ENCODE data around the gene GRP. TPM values are rescaled to one million over a fixed set of nuclear protein-coding genes. Genes with fewer than 3 reads are reported as not detected.

Gene GRP
- not detected for polyA plus RNA-seq (2012; ENCODE audit: insufficient read depth, insufficient read length, low read depth)

DNA sequence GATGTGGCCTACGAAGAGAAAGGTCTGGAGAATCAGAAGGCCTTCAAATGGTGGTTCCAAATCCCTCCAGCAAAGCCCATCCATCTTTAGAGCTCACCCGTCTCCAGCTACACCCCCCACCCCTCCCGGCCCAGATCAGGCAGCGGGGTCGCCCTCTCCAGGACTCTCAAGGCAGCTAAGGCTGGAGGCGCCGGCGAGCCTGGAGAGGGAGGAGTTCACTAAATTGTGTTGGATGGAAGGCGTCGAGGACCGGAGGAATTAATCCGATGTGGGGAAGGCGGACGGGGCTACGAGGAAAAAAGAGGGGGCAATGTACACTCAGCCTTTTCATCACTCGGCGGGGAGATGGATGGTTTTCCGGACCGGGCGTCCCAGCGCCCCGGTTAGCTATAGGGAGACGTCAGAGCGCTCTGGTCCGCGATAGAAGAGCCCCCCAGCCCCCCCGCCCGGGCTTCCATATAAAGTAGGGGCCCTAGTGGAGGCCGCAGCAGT lies at the start of gene GRP:
GRP (plus strand) TSS at position 487 of the 492 bp plus-strand sequence. CDS start 108 bp downstream, outside the sequence.
- Histone ChIP-seq H3K27me3 (peaks cover 52% of the 10 kb centered on the region), H3K4me1 (no peaks in the 10 kb centered on the region), H3K9me3 (no peaks in the 10 kb centered on the region), H3K36me3 (no peaks in the 10 kb centered on the region), H3K4me3 (ENCODE audit: low read depth, low read length) (no peak within 1 kb of the TSS)
- TF ChIP-seq, protein P1, sequence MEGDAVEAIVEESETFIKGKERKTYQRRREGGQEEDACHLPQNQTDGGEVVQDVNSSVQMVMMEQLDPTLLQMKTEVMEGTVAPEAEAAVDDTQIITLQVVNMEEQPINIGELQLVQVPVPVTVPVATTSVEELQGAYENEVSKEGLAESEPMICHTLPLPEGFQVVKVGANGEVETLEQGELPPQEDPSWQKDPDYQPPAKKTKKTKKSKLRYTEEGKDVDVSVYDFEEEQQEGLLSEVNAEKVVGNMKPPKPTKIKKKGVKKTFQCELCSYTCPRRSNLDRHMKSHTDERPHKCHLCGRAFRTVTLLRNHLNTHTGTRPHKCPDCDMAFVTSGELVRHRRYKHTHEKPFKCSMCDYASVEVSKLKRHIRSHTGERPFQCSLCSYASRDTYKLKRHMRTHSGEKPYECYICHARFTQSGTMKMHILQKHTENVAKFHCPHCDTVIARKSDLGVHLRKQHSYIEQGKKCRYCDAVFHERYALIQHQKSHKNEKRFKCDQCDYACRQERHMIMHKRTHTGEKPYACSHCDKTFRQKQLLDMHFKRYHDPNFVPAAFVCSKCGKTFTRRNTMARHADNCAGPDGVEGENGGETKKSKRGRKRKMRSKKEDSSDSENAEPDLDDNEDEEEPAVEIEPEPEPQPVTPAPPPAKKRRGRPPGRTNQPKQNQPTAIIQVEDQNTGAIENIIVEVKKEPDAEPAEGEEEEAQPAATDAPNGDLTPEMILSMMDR (IDR thresholded peaks at IDR 0.05; ENCODE audit: low read depth, low read length), result no peak
- no peak for DNase-seq

DNA sequence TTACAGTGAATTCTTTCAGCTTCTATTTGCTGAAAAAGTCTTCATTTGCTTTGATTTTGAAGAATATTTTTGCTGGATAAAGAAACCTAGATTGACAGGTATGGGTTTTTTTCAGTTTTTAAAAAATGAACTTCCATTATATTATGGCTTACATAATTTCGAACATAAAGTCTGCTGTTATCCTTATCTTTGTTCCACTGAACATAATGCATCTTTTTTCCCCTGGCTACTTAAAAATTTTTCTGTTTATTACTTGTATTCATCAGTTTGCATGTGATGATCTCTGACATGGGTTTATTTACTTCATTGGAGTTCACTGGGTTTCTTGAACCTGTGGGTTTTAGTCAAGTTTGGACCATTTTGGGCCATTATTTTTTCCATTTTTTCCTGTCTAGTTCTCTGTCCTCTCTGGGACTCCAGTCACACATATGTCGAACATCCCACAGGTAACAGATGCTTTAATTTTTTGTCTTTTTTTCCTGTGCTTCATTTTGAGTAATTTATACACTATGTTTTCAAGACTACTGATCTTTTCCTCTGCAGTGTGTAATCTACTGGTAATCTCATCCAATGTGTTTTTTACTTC lies 47.2 kb upstream of the GRP start:
- Histone ChIP-seq H3K36me3 (no peaks in the 10 kb centered on the region), H3K4me3 (ENCODE audit: low read depth, low read length) (no peak overlapping the region), H3K9me3 (no peaks in the 10 kb centered on the region), H3K4me1 (no peaks in the 10 kb centered on the region), H3K27me3 (no peaks in the 10 kb centered on the region)
- no peak for DNase-seq
- TF ChIP-seq, protein P1 (IDR thresholded peaks at IDR 0.05; ENCODE audit: low read depth, low read length), result no peak

DNA sequence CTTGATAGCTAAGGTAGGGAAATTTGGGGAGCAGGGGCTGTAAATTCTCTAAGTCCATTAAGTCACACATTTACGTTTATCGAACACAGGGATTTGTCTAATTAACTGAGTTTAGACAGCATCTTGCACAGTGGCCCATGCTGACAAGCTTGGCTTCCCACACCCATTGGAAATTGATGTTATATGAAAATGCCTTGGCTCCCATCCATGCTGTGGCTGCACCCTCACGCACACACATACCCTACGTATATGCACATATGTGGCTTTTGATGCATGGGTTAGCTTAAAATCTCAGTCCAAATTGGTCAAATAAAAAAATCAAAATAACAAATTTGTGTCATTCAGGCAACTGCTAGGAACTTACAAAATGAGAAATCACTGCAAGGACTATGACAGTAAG lies 42.5 kb upstream of the GRP start:
- TF ChIP-seq, protein P1 (IDR thresholded peaks at IDR 0.05; ENCODE audit: low read depth, low read length), result no peak
- no peaks in the 10 kb centered on the region for H3K27me3 ChIP-seq
- no peaks in the 10 kb centered on the region for H3K9me3 ChIP-seq
- no peaks in the 10 kb centered on the region for H3K36me3 ChIP-seq
- no peak overlapping the region for H3K4me3 ChIP-seq (ENCODE audit: low read depth, low read length)
- no peaks in the 10 kb centered on the region for H3K4me1 ChIP-seq
- no peak for DNase-seq

DNA sequence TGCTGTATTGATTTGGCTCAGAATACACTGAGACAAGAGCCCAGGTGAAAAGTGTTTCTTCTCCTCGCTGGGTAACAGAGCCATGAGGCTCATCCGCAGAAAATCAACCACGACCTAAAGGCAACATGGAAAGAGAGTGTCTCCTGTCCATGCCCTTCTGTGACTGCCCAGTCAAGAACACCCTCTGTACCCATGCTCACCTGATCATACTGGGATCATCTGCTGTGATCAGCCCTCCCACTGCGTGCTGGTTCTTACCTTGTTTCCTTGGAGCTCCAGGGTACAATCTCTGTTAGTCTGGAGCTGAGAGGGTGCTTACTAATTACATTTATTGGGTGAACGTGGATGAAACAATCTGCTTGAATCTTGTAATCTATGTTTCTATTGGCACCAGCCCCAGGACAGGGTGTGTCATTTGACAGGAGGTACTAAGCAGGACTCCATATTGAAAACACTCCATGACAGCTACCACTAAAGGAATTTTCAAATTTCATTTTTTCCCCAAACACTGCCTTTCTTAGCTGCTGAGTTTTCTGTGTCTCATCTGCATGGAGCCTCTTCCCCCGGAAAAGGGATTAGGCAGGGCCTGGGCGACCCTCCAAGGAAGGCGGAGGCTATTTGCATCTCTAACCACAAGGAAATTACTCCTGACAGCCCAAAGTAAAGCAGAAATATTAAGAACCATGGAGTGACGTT lies 39.7 kb upstream of the GRP start:
- no peaks in the 10 kb centered on the region for H3K27me3 ChIP-seq
- DNase-seq, result no peak
- H3K4me1 ChIP-seq, result no peaks in the 10 kb centered on the region
- no peak overlapping the region for H3K4me3 ChIP-seq (ENCODE audit: low read depth, low read length)
- TF ChIP-seq, protein P1 (IDR thresholded peaks at IDR 0.05; ENCODE audit: low read depth, low read length), result no peak
- H3K9me3 ChIP-seq, result no peaks in the 10 kb centered on the region
- no peaks in the 10 kb centered on the region for H3K36me3 ChIP-seq

DNA sequence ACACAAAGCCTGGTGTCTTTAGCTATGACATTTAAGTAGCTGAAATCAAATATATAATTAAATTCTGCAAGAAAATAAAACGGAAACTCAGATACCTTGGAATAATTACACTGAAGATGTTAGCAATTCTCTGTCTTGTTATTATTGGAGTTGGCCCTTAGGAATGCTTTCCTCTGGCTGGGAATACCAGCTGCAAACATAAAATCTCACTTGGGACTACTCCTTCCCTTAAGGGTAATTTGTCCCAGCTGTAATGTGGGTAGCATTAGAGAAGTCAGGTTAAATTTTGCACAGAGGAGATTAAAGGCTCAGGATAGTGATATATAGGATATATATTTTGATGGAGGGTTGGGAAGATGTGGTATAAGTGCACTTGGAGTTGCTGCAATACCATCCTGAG lies 37.3 kb upstream of the GRP start:
- no peaks in the 10 kb centered on the region for H3K27me3 ChIP-seq
- TF ChIP-seq, protein P1 (IDR thresholded peaks at IDR 0.05; ENCODE audit: low read depth, low read length), result no peak
- H3K36me3 ChIP-seq, result no peaks in the 10 kb centered on the region
- no peak for DNase-seq
- H3K4me3 ChIP-seq (ENCODE audit: low read depth, low read length), result no peak overlapping the region
- H3K9me3 ChIP-seq, result no peaks in the 10 kb centered on the region
- no peaks in the 10 kb centered on the region for H3K4me1 ChIP-seq

DNA sequence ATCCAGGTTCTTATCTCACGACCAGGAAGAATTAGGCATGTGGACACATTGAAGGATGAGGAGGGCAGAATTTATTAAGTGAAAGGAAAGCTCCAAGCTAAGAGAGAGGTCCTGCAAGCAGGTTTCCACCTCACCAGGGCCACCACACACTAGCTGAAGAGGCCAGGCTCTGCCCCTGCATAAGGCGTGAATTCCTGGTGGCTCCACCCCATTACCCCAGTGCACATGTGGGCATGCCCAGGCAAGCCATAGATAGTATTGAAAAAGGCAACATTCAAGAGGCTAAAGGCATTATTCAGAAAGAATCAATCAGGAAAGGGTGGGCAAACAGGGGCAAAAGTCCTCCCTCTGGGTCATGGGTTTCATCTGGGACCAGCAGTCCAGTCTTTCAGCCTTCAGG lies 30.9 kb upstream of the GRP start:
- Histone ChIP-seq H3K4me1 (no peaks in the 10 kb centered on the region), H3K36me3 (no peaks in the 10 kb centered on the region), H3K9me3 (no peaks in the 10 kb centered on the region), H3K4me3 (ENCODE audit: low read depth, low read length) (no peak overlapping the region), H3K27me3 (no peaks in the 10 kb centered on the region)
- TF ChIP-seq, protein P1 (IDR thresholded peaks at IDR 0.05; ENCODE audit: low read depth, low read length), result no peak
- DNase-seq, result no peak

Measured in BE2C (cell line).